Epithelial cell of esophagus (primary cell): Measurements from ENCODE around the gene TCF7.
A peak's percentile ranks its signal among the peaks of the same experiment; 100 is the strongest.

ENCODE experiments used
- DNase-seq: peaks from one replicate; pipeline ENCODE4 v3.0.0; 2010; ENCODE audit warnings: low read depth
- H3K4me3 ChIP-seq: 2 replicates; pipeline ENCODE4 v1.5.1; 2011; ENCODE audit warnings: mild to moderate bottlenecking, low read length, control low read depth
- CTCF ChIP-seq: IDR thresholded peaks from 2 replicates; pipeline ENCODE4 v1.5.1; 2011; ENCODE audit warnings: low read depth, mild to moderate bottlenecking, low read length, control low read depth, inconsistent platforms; ENCODE audit not compliant: insufficient read depth; ENCODE audit errors: missing control alignments

The TCF7 gene

GRCh38 chr5:134103998-134104654 is 10.4 kb upstream of the TCF7 start:
- H3K4me3 ChIP-seq: no peak overlapping the region
- DNase-seq: no peak
- no peak for TF ChIP-seq CTCF

- no peak for DNase-seq
- no peak for TF ChIP-seq CTCF
- H3K4me3 ChIP-seq: no peak overlapping the region
These were observed 7.3 kb upstream of the TCF7 start for GRCh38 chr5:134106991-134107701.

- TF ChIP-seq CTCF: no peak
- no peak overlapping the region for H3K4me3 ChIP-seq
- DNase-seq: no peak
These were observed 6.7 kb upstream of the TCF7 start for GRCh38 chr5:134107779-134108178.

GRCh38 chr5:134110382-134110781 is 4.1 kb upstream of the TCF7 start:
- DNase-seq: peak; percentile 83
- no peak overlapping the region for H3K4me3 ChIP-seq
- TF ChIP-seq CTCF: no peak

- TF ChIP-seq CTCF: no peak
- H3K4me3 ChIP-seq: no peak overlapping the region
- DNase-seq: peak; percentile 54
These were observed 2.5 kb upstream of the TCF7 start for GRCh38 chr5:134111741-134112647.

GRCh38 chr5:134112726-134113362 is 1.6 kb upstream of the TCF7 start:
- no peak overlapping the region for H3K4me3 ChIP-seq
- no peak for DNase-seq
- no peak for TF ChIP-seq CTCF
